Tibial nerve (tissue), 4 donors: ENCODE results near the gene AQP1. TPM values are rescaled to one million over a fixed set of nuclear protein-coding genes. Genes with fewer than 3 reads are reported as not detected.

Experiments used
- DNase-seq, 2 donors: peaks; one replicate each; pipeline ENCODE4 v3.0.0-alpha.2; 2019; ENCODE audit warnings: low spot score in 2 of 2
- H3K27ac ChIP-seq, 4 donors: fragments of 200-600 bp; sonication (generic) in 3 of 4; one replicate each; pipeline ENCODE4 v1.5.1; 2017 to 2019; ENCODE audit warnings: mild to moderate bottlenecking in 1 of 4
- H3K27me3 ChIP-seq, 2 donors: fragments of 200-600 bp; sonication (generic) in 1 of 2; one replicate each; pipeline versions ENCODE4 v1.5.1 to v1.6.0; 2017 to 2019
- H3K36me3 ChIP-seq, 3 donors: fragments of 200-600 bp; sonication (generic); one replicate each; pipeline ENCODE4 v1.5.1; 2018 to 2019
- H3K4me1 ChIP-seq, 4 donors: fragments of 200-600 bp; sonication (generic) in 3 of 4; one replicate each; pipeline ENCODE4 v1.5.1; 2017 to 2019
- H3K4me3 ChIP-seq, 4 donors: fragments of 200-600 bp; sonication (generic) in 3 of 4; one replicate each; pipeline ENCODE4 v1.5.1; 2017 to 2019; ENCODE audit warnings: mild to moderate bottlenecking in 1 of 4, moderate library complexity in 1 of 4
- H3K9me3 ChIP-seq, 4 donors: fragments of 200-600 bp; sonication (generic) in 3 of 4; one replicate each; pipeline ENCODE4 v1.5.1; 2017 to 2019
- CTCF ChIP-seq, 5 experiments: fragments of 200-600 bp in 3 of 5; fragments of 450-650 bp in 2 of 5; sonication (generic) in 3 of 5; IDR thresholded peaks; one replicate each; pipeline ENCODE4 v1.5.1; 2016 to 2019; ENCODE audit warnings: antibody characterized with exemption in 5 of 5, mild to moderate bottlenecking in 3 of 5, moderate library complexity in 2 of 5
- EP300 ChIP-seq, 2 donors: sonication (generic); formaldehyde crosslinking; IDR thresholded peaks; one replicate each; pipeline ENCODE4 v1.6.1; 2017; ENCODE audit warnings: antibody characterized with exemption in 2 of 2, mild to moderate bottlenecking in 1 of 2
- POLR2A ChIP-seq, 2 donors: fragments of 450-650 bp; IDR thresholded peaks; one replicate each; pipeline ENCODE4 v1.6.1; 2017; ENCODE audit warnings: antibody characterized with exemption in 2 of 2, mild to moderate bottlenecking in 2 of 2, moderate library complexity in 2 of 2
- WGBS, 2 donors: methylation state at CpG; one replicate each; pipeline ENCODE4 v1.1.5; 2018; 5-methylcytosine and 5-hydroxymethylcytosine counted together
- total RNA-seq, 4 donors: library from RNA; depleted of rRNA; stranded (reverse); fragments of >200 nt; gene quantifications; one replicate each; pipeline ENCODE4 v1.1.0, GENCODE V29; 2016

Gene AQP1
- total RNA-seq, 4 donors from 2014 or later, result 352 to 818 (median 624) TPM

GRCh38 chr7:30931161-30931928 is 19.7 kb downstream of the AQP1 start:
- peaks cover 0 to 12% (median 0%) of the 10 kb centered on the region in 4 donors for H3K9me3 ChIP-seq
- peaks cover 0 to 10% (median 0%) of the 10 kb centered on the region in 3 donors for H3K36me3 ChIP-seq
- H3K4me3 ChIP-seq, result no peak overlapping the region
- H3K4me1 ChIP-seq, result peaks cover 0 to 7% (median 0%) of the 10 kb centered on the region in 4 donors
- WGBS, 2 donors, result 79 to 84% methylated on average over 18 to 24 of the region's 24 CpGs
- peak overlapping the region in 1 of 4 donors; percentile 4 for H3K27ac ChIP-seq
- H3K27me3 ChIP-seq, result no peaks in the 10 kb centered on the region
- TF ChIP-seq CTCF (IDR thresholded peaks at IDR 0.05), result no peak
- no peak for DNase-seq

GRCh38 chr7:30931929-30932540 is 20.4 kb downstream of the AQP1 start:
- no peak overlapping the region for H3K4me3 ChIP-seq
- H3K27ac ChIP-seq, result peak overlapping the region in 1 of 4 donors; percentile 4
- H3K9me3 ChIP-seq, result peaks cover 0 to 6% (median 0%) of the 10 kb centered on the region in 4 donors
- WGBS, 2 donors, result 85 to 86% methylated on average over 9 of the region's 9 CpGs
- DNase-seq, result no peak
- peaks cover 0 to 3% (median 0%) of the 10 kb centered on the region in 3 donors for H3K36me3 ChIP-seq
- no peaks in the 10 kb centered on the region for H3K27me3 ChIP-seq
- TF ChIP-seq EP300 (IDR thresholded peaks at IDR 0.05), result no peak
- TF ChIP-seq POLR2A (IDR thresholded peaks at IDR 0.05), result no peak
- TF ChIP-seq CTCF (IDR thresholded peaks at IDR 0.05), result no peak
- peaks cover 0 to 7% (median 0%) of the 10 kb centered on the region in 4 donors for H3K4me1 ChIP-seq

GRCh38 chr7:30932562-30932961 is 20.9 kb downstream of the AQP1 start:
- no peak for TF ChIP-seq CTCF (IDR thresholded peaks at IDR 0.05)
- no peak for TF ChIP-seq EP300 (IDR thresholded peaks at IDR 0.05)
- no peak for TF ChIP-seq POLR2A (IDR thresholded peaks at IDR 0.05)
- H3K4me1 ChIP-seq, result peaks cover 0 to 7% (median 0%) of the 10 kb centered on the region in 4 donors
- no peak overlapping the region for H3K4me3 ChIP-seq
- H3K27me3 ChIP-seq, result no peaks in the 10 kb centered on the region
- H3K36me3 ChIP-seq, result no peaks in the 10 kb centered on the region
- DNase-seq, result no peak
- no peak overlapping the region for H3K27ac ChIP-seq
- peaks cover 0 to under 1% (median 0%) of the 10 kb centered on the region in 4 donors for H3K9me3 ChIP-seq
- 86 to 88% methylated on average over 4 to 6 of the region's 6 CpGs for WGBS, 2 donors

GRCh38 chr7:30933124-30933974 is 21.7 kb downstream of the AQP1 start:
- no peak overlapping the region for H3K4me3 ChIP-seq
- no peak for DNase-seq
- H3K4me1 ChIP-seq, result peaks cover 0 to 8% (median 0%) of the 10 kb centered on the region in 4 donors
- no peaks in the 10 kb centered on the region for H3K36me3 ChIP-seq
- WGBS, 2 donors, result 81 to 83% methylated on average over 12 to 24 of the region's 26 CpGs
- no peaks in the 10 kb centered on the region for H3K9me3 ChIP-seq
- TF ChIP-seq CTCF (IDR thresholded peaks at IDR 0.05) (no peak), EP300 (IDR thresholded peaks at IDR 0.05) (no peak), POLR2A (IDR thresholded peaks at IDR 0.05) (no peak)
- no peaks in the 10 kb centered on the region for H3K27me3 ChIP-seq
- H3K27ac ChIP-seq, result no peak overlapping the region
